Measurements from ENCODE around the gene TMEM141.
"Not testable (repeated sequence)": the region's sequence is repeated elsewhere in the genome, so short reads cannot be mapped to it uniquely, and the experiment has no call there.

The TMEM141 gene

DNA sequence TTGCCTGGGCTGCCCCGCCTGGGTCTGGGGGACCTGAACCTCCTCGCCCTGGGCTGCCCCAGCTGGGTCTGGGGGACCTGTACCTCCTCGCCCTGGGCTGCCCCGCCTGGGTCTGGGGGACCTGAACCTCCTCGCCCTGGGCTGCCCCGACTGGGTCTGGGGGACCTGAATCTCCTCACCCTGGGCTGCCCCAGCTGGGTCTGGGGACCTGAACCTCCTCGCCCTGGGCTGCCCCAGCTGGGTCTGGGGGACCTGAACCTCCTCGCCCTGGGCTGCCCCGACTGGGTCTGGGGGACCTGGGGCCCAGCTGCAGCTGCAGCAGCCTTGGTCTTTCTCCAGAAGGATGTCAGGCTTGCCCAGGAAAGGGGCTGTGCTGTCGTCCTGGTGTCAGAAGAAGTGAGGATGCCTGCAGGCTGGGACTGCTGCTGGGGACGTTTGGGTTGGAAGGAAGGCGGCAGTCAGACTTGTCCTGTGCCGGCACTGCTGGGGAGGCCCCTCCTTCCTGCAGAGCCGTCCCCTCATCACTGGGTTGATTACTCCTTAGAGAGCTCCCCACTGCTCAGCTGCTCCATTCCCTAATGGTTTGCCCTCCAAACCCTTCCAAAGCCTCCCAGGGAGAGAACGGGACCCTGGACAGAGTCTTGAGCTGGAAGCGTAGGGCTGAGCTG is 42.4 kb downstream of the TMEM141 start:
- DNase-seq (ENCODE audit: low spot score), result not testable (repeated sequence)

DNA sequence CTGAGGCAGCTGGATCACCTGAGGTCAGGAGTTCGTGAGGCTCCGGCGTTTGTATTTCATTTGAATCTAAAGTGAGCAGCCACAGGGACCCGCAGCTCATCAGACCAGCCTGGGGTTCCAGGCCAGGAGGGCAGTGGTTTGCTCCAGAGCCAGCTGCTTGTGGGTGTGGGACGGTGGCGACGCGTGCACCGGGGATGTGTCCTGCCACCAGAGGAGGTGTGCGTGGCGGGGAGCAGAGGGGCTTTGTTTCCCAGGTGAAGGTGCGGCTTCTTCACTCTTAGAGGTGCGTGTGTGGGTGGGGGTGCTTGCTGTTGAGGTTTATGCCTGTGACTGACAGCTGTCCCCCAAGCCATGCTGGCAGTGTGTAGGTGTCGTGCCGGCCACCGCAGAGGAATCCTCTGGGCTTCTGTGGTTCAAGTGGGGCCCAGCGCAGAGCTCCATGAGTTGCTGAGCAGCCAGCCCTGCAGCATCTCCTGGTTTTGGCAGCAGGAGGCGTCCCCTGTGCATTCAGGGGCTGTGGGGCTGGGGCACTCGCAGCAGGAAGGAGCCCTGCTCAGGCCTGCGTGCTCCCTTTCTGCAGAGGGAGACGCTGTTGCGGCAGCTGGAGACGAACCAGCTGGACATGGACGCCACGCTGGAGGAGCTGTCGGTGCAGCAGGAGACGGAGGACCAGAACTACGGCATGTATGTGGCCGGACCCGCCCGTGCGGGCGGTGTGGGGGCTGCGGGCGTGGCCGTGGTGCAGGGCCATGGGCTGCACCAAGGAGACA is 44.2 kb downstream of the TMEM141 start:
- no peak for DNase-seq (ENCODE audit: low spot score)

GRCh38 chr9:136835932-136836904 is 45.1 kb downstream of the TMEM141 start:
- DNase-seq (ENCODE audit: low spot score), result no peak

DNA sequence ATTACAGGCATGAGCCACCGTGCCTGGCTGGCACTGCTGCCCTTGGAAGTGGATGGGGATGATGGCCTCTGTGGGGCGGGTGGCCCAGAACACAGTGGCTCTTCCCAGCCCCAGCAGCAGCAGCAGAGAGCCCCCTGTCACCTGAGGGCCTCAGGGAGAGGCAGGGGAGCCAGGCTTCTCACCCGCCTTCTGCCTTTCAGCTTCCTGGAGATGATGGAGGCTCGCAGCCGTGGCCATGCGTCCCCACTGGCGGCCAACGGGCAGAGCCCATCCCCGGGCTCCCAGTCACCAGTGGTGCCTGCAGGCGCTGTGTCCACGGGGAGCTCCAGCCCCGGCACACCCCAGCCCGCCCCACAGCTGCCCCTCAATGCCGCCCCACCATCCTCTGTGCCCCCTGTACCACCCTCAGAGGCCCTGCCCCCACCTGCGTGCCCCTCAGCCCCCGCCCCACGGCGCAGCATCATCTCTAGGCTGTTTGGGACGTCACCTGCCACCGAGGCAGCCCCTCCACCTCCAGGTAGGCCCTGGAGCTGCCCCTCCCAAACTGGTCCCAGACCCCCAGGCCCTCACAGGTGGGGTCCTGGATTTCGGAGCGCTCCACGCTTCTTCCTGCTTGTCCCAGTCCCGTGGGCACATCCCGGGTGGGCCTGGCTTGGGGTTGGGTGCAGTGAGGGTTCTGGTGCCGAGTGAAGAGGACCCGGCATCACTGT is 46.2 kb downstream of the TMEM141 start:
- no peak for DNase-seq (ENCODE audit: low spot score)

GRCh38 chr9:136837856-136838277 is 46.7 kb downstream of the TMEM141 start:
- not testable (repeated sequence) for DNase-seq (ENCODE audit: low spot score)

- DNase-seq (ENCODE audit: low spot score), result no peak
Observed at GRCh38 chr9:136838314-136839228, 47.4 kb downstream of the TMEM141 start.

DNA sequence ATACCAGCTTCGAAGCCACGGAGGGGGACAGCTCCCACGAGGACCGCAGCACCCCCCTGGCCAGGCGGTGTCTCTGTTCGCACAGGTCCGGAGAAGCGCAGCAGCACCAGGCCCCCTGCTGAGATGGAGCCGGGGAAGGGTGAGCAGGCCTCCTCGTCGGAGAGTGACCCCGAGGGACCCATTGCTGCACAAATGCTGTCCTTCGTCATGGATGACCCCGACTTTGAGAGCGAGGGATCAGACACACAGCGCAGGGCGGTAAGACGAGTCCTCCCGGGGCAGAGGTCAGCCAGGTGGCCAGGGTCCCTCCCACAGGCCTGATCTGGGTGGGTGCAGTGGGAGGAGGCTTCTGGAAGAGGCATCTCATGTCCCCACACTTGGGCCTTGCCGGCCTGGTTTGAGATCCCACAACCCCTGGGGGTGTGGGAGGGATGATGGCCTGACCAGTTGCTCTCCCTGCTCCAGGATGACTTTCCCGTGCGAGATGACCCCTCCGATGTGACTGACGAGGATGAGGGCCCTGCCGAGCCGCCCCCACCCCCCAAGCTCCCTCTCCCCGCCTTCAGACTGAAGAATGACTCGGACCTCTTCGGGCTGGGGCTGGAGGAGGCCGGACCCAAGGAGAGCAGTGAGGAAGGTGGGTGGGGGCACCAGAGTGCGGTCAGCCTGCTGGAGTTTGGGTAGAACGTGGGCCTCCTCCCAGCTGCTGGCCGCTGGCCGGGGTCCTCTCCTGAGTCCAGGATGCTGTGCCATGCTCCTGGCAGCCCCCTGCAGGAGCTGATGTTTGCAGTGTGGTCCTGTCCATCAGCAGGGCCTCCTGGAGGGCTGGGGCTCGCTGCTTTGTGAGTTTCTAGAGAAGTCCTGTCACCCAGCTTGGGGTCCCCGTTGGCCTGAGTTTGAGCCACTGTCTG is 48.3 kb downstream of the TMEM141 start:
- no peak for DNase-seq (ENCODE audit: low spot score)

DNA sequence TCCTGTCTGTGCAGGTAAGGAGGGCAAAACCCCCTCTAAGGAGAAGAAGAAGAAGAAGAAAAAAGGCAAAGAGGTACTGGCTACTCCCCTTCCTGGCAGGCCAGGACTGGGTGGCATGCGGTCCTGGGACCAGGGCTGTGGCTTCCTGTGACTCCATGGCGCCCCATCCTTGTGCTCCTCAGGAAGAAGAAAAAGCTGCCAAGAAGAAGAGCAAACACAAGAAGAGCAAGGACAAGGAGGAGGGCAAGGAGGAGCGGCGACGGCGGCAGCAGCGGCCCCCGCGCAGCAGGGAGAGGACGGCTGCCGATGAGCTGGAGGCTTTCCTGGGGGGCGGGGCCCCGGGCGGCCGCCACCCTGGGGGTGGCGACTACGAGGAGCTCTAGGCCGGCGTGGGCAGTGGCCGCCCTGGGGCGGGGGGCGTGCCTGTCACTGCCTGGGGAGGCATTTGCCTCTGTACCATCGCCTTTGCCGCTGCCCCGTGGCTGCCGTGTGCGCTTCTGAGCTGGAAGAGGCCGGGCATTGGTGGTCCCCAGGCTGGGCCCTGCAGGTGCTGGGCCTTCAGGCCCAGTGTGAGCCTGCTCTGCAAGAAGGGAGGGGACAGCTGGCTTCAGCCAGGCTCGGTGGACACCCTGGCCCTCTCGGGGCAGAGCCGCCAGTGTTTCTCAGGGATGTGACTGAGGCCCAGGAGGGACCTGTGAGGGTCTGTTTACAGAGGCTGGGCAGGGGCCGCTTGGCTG is 49.2 kb downstream of the TMEM141 start:
- no peak for DNase-seq (ENCODE audit: low spot score)

DNA sequence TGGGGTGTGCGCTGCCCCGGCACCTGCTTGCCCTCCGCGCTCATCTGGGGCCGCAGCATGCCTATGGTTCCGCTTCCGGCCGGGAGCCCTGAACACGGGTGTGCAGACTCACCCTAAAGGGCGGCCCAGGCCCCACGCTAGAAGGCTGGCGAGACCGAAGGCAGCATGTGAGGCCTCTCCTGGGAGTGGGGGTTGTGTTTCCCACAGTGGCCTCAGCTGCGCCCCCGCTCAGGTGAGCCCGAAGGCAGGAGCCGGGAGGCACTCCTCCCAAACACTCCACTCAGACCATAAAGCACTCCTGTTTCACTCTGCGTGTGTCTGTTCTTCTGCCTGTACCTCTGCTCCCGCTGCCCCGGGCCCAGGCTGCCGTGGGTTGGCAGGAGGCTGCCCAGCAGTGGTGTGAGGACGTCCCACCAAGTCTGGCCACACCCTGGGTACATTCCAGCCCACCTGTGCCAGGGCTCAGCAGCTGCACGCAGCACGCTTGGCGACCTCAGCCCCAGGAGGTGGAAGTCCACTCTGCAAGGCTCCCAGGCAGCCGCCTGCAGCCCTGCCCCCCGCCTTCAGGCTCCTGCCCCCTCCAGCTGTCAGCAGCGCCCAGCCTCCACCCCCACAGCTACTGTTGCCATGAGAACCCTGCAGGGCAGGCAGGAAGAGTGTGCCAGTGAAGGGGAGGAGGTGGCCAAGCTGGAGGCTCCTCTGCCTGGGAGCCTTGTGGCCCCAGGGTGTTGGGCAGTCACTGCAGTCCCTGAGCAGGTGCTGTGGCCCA is 49.9 kb downstream of the TMEM141 start:
- no peak for DNase-seq (ENCODE audit: low spot score)

GRCh38 chr9:136841646-136842379 is 50.7 kb downstream of the TMEM141 start:
- not testable (repeated sequence) for DNase-seq (ENCODE audit: low spot score)

DNA sequence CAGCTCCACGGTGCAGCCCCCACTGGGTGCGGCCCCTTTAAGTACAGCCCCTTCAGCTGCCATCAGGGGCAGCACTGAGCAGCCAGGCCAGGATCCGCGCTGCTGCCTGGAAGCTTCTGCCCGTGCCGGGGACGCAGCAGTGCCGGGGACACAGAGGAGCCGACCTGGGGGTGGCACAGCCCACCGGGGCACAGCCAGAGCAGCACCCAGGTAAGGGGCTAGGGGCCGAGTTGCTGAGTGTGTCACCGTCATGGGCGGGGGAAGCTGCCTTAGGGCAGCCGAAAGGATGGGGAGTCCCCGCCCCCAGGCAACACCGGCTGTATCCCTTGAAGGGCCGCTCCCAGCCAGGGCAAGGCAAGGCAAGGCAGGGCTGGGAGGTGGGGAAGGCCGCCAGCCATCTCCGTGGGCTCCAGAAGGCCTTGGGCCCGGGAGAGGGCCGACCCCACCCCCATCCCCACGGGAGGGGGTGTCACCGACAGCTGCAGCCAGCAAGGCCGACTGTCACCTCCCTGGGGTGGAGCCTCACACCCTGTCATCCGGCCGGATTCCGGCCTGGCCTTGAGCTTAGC is 51.3 kb downstream of the TMEM141 start, which contains the start of gene AJM1:
Gene AJM1 (plus strand): TSS at position 99 of the 569 bp plus-strand sequence. CDS start 1,937 bp downstream, outside the sequence.
- DNase-seq (ENCODE audit: low spot score), result peak; percentile 79
